HG03135 (cell line): ENCODE measurements around the gene TFAP2B.

Experiments used
- ATAC-seq: cut with Tn5 transposase; IDR thresholded peaks from one replicate; pipeline ENCODE4 v1.9.1; 2021; ENCODE audit warnings: mild to moderate bottlenecking, moderate library complexity; ENCODE audit not compliant: unreplicated experiment

The TFAP2B gene

DNA sequence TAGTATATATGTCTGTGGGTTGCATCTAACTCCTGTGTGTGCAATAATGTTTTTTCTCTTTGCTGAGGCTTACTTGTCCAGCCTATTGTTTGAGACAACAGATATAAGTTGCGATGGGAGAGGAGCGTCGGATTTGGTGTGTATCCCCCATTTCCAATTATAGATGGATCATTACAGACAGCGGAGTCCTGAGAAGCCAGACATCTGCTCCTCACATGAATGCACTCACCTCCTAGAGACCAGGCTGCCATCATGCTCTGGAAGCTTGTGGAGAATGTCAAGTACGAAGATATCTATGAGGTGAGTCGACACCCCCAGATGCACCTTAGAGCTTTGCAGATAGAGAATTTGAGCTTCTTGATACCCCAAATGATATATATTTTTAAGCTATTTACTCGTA, at the start of gene TFAP2B:
Gene TFAP2B (plus strand): TSS at position 199 of the 400 bp plus-strand sequence. CDS start 21 bp downstream, at position 220.
- ATAC-seq: no peak

DNA sequence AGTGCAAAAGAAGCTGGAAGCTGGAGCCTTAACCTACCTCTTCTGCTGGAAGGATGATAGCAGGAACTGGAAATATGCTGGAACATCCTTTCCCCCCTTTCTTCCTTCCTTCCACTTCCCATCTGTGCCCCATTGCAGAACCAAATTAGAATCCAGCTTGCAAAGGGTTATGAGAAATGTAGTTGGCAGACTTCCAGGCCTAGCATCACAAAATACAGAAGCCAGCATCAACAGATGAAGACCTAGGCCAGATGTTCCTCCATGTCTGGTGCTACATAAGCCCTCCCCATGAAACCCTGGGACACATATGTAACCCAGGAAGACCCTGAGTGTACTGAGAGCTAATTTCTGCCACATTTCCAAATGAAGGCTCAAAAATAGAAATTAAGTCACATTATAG, 40.0 kb upstream of the TFAP2B start:
- ATAC-seq: no peak

DNA sequence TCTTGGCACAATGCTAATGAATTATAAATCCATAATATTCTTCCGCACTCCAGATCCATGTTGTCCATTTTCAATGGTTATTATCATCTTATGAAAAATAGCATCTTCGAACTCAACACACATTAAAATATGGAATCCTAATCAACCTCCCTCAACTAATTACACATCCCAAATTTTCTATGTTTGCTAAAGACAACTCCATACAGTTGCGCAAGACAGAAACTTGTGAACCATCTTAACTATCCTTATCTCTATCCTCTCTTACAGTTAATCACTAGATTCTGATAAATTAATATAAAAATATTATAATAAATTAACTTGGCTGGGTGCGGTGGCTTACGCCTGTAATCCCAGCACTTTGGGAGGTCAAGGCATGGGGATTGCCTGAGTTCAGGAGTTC, 38.3 kb upstream of the TFAP2B start:
- no peak for ATAC-seq

DNA sequence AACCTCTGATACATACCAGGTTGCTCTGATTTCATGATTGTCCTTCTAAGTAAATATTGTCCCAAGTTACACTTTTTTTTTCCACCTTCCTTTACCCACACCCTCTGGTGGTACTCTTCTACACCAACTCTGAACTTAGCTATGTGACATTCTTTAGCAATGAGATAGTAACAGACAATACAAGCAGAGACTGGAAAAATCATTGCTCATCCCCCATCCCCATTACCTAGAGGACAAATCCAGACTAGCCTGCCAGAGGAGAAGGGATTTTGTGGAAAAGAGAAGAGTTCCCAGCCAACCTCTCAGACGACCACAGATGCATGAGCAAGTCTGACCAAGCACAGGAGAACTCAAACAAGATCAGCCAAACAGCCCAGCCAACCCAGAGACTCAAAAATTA, 32.8 kb upstream of the TFAP2B start:
- ATAC-seq: no peak

DNA sequence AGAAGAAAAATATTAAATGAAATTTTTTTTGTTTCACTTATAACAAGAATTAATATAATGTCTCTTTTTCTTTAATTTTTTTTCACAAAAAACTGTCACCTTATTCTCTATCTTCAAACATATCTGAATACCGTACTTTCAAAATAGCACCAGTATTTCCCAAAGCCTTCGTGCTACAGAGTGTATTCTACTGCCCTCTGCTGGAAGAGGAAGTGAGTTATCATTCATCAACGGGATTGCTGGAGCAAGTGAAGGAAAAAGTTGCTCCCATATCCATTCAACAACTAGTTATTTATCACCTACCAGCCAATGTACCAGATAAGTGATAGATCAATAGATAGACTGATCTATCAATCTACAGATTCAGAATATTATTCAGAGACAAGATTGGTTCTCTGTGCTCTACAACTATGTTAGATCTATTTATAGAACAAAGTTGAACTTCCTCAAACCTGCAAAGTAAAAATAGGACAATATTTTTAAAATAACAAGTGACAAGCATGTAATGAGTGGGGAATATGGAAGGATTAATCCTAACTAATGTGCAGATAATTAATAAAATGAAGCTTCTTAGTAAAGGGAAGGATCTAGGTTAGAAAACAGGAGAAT, 26.7 kb upstream of the TFAP2B start:
- no peak for ATAC-seq

DNA sequence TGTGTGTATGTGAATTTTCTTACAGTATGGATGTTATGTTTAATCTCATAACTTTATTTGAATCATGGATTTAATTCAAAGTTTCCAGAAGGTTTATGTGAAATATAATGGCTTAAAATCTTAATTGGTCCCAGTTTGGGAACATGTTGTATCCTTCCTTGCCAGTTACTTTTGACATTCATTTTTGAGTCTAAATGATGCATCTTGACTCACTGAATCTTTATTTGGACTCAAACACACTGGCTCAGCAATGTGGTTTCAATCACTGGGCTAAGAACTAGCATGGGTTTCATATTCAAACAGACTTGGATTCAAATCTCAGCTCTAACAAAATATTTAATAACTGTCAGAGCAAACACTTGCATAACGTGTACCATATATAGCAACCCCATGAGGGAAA, 25.9 kb upstream of the TFAP2B start:
- no peak for ATAC-seq

DNA sequence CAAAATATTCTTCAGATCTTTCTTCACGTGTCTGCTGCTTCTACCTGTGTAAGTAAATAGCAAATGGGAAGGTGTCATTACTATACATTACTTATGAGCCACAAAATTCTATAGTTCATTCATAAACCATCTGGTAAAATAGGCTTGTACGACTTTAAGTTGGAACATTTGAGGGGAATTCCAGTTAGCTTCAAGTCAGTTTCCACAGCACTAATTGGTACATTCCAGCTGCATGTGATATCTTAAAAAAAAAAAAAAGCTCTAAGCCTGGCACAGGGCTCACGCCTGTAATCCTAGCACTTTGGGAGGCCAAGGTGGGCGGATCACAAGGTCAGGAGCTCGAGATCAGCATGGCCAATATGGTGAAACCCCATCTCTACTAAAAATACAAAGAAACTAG, 23.1 kb upstream of the TFAP2B start:
- no peak for ATAC-seq

DNA sequence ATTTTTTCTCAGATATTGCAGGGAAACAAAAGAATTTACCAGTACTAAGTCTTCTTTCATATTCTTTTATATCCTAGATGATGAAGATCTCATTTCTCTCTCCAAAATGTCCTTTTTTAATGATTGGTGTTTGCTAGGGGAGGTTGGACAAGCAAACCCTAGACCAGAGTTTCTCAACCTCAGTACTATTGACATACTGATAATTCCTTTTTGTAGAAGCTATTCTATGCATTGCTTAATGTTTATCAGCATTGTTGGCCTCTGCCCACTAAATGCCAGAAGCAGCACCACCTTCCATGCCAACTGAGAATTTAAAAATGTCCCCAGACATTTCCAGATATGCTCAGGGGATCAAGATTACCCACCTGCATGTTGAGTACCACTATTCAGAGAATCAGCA, 14.4 kb upstream of the TFAP2B start:
- ATAC-seq: no peak

DNA sequence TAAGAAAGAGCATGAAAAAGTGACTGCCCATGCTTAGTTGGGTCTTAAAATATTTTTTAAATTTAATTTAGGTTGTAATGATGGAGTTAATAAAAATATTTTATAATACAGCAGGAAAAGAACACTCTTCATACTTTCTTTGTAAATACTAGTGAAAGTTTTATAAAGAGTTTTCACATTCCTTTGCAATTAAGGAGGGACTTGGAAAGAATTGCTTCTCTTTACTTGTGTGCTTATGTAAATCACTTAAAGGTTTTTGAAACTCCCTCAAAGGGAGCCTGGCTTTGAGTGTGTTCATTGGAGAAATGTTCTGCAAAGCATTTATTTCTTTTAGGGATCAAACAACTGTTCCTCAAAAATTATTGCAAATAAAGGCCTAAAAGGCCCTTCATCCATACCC, 11.6 kb upstream of the TFAP2B start:
- ATAC-seq: no peak

DNA sequence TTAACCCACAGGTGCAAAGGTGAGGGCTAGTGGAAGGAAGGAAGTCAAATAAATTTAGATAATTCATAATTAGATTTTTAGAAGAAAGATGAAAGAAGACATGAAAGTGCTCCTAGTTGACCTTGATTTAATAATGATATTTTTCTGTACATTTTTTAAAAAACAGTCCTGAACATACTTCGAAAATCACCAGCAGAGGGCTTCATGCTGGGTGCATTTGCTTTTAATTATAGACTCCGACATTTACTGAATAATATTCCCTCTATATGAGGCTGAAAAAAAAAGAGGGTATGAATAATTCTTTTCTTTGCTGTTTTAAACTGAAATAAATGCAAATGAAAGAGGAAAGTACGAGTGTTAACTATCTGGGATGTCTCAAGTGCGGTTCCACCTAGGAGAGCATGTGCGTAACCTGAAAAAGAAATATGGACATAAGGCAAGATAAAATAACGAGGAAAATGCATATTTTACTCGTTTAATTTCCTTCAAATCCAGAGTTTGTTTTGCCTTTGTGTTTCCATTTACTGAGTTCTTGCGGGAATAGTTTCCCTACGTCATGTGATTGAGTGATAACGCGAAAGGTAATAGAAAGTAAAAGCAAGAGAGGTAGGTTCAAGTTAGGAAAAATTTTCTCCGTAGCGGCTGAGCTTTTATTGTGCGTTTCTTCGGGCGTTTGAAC, 3.1 kb upstream of the TFAP2B start:
- peak; percentile 35 for ATAC-seq

DNA sequence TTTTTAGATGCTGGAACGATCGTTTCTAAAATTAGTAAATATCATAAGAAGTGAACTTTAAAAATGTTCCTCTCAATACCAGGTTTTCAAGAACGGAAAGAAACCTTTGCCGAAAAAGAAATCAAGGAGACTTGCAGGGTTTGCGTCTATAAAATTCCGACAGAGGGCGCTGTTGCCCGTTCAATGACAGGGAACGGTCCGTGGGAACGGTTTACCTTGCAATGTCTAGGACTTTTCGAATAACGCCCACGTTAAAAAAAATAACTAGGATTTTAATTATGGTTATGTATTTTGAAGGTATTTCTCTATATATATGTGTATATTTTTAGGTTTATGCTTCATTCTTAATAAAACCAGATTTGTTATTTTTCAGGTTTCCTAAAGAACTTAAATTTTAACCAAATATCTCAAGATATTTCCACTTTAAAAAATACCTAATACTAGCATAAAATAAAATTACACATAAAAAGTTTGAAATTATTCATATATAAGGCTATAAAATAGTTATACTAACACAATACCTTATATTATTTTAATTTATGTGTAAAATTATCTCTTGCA, 2.5 kb upstream of the TFAP2B start:
- ATAC-seq: peak; percentile 71

DNA sequence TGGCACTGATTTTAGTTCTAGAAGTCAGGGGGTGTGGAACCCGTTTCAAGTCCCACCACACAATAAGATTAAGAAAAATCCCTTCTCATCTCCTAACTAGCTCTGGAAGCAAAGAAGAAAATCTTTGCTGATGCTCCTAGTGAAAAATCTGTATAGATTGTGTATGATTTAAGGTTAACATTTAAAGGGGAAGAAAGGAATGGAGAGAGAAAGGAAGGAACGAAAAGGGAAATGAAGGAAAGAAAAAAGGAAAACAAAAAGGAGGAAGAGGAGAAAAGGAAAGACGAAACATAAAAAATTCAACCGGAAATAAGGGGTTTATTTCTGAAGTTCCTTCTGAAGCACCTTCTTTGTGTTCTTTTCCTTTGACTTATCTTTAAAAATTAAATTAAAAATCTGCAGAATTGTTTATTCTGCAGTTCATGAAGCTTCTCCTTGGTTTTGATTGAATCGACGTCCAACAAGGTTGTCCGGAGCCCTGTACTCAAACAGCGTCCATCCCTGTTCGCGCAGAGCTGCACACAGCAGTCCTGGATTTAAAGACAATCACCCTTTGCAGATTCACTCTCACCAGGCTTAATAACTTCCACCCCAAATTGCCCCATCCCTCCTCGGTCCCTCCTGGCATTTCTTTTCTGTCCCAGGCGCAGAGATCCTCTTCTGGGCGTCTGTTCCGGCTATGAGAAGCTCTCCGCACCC, 1.6 kb upstream of the TFAP2B start:
- no peak for ATAC-seq

DNA sequence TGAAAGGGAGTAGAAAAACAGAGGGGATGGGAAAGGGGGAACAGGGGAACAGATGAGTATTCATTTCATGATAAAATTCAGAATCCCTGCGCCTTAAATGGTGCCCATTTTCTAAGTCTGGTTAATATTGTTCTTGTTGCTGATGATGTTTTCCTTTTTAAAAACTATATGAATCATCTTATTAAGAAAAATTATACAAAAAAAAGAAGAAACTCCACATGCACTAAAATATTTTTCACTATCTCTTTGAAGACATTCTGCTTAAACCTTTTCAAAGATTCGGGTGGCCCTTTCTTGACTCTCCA, 1.1 kb upstream of the TFAP2B start:
- no peak for ATAC-seq

DNA sequence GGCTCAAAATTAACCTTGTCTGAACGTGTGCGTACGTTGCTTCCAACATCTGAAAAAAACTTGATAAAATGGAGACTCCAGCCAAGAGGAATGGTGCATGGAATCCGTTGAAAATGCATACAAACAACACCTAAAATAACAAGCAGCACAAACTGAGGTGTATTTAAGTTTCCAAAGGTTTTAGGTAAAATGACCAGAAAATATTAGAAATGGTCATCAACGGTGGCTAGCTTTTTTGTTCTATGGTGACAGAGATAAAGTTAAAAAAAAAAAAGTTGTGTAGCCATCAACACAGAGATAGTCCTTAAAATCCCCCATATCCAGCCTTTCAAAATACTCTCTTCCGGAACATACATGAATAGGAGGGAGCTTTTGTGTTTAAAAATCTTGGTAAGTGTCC, 651 bp upstream of the TFAP2B start:
- ATAC-seq: no peak

DNA sequence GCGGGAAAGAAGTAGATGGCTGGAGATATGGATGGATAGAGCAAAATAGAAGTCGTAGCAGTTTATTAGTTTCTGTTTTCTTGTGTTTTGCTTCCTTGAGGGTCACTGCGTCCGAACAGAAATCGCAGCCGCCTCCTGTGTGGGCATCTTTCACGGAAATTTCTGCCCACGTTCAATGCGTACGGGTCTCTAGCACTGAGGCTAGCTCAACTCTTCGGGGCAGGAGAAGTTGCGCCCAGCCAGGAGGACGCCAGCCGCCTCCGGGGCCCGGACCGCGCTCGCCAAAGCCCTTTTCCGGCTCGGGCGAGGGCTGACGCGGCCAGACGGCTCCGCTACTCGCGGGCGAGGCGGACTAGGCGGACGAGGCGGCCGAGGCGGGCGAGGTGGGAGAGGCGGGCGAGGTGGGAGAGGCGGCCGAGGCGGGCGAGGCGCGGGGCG, 814 bp downstream of the TFAP2B start:
- ATAC-seq: no peak

DNA sequence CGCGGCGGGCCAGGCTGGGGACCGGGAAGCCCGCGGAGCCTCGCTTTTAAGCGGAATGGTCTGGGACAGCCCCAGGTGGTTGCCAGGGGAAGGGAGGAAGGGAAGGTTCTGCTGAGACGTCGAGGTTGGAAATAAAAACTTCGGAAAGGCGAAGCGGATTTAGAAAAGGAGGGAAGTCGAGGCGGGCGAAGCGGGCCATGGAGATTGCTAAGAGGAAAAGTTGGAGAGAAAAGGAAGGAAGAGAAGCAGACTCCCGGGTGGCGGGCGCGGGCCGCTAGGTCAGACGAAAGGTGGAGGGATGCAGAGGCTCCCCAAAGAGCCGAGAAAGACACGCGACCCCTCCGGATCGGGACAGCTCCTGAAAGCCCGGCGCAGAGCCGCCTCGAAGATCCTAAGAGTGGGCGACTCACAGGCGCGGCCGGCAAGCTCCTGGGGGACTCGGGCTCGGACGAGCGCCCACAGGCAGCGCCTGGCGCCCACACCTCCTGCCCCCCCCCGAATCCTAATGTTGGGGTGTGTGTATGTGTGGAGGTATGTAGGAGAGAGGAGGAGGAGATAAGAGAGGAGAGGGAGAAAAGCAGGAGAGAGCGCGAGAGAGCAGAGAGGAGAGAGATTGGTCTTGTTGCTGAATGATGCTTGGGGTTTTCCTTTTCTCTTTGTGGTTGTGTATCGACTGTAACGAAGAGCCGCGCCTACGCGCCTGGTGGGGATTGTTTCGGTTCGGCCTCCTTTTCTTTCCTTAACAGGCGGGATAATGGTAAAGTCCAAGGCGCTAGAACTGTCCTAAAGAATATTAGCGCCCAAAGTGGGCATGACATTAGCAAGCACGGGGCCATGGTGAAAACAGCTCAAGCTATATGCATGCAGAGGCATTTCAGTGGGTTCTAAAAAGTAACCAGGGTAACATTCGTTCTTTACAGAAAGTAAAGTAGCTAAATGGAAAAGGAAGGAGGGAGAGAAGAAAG, 1.5 kb downstream of the TFAP2B start:
- ATAC-seq: no peak

DNA sequence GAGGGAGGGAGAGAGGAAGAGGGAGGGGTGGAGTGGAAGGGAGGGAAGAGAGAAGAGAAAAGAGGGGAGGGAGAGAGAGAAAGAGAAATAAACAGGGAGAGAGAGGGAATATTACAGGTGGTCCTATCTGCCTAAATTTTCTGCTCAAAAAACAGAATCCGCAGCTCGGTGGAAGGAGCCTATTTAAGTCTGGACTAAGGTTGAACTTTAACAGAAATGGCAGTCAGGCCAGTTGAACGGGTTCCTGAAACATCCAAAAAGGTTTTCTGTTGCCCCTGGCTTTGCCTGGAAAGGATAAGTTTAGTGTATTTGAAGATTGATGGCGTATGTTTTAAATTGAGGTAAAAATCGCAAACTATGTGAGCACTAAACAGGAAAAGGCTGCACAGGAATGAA, 2.2 kb downstream of the TFAP2B start:
- no peak for ATAC-seq

DNA sequence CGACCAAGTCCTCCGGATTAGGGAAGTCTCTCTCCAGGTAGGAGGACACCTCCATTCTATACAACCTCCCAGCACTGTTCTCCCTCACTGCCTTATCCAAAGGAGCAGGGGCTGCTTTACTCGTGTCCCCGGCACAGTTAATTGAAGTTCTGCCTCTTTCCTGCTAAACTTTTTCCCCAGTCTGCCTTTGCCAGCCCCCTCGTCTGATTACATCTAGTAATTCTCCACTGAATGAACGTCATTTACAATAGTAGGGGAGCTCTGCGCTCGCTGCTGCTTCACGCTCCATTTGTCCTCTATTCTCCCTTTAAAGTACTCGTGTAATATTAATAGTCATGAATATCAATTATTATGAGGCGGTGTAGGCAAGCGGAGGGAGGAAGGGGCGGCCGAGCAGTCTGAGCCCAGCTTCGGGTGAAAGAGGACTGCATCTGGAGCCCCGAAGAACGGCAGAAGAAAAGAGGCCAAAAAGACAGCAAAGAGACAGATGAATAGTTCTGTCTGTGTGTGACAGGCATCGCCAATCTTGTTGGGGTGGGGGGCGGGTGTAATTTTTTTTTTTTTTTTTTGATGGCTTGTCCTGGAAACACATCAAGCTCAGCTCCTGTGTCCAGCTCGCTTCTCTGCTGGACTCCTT, 2.9 kb downstream of the TFAP2B start:
- ATAC-seq: no peak

DNA sequence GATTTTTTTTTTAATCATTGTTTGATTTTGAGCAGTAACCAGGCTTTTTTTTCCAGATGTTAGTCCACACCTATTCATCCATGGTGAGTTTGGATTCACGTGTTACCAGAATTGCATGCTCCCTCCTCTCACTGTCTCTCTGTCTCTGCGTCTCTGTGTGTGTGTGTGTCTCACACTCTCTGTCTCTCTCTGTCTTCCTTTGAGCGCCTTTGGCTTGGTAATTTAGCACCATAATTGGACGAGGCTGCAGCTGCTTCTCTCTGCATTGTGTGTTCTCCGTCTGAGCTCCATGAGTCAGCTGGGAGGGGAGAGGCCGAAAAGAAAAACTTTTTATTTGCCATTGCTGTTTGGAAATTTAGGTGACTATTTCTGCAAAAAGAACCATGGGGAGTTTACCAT, 3.4 kb downstream of the TFAP2B start:
- ATAC-seq: no peak

DNA sequence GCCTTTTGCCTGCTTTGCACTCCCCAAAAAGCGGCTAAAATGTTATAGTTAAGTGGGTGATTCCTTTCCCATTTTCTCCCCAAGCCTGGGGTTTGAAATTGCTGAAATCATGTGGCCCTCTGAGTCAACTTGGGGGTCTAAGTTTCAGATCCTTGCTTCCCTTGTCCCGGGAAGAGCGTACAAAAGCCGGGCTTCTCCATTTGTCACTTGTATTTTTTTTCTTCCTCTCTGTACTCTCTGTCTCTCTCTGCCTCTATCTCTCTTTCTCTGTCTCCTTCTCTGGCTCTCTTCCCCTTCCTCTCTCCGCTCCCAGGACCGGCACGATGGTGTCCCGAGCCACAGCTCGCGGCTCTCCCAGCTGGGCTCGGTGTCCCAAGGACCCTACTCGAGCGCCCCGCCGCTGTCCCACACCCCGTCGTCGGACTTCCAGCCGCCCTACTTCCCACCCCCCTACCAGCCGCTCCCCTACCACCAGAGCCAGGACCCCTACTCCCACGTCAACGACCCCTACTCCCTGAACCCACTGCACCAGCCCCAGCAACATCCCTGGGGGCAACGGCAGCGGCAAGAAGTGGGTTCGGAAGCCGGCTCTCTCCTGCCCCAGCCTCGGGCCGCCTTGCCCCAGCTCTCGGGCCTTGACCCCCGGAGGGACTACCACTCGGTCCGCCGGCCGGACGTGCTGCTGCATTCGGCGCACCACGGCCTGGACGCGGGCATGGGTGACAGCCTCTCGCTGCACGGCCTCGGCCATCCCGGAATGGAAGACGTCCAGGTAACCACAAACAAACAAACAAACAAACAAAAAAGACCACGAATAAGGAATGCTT, 4.6 kb downstream of the TFAP2B start:
- ATAC-seq: no peak
